Measurements from ENCODE around the gene MAPKAPK2.

The MAPKAPK2 gene

GRCh38 chr1:206714331-206715058 lies 29.8 kb downstream of the MAPKAPK2 start:
- FAIRE-seq (no peak), DNase-seq (ENCODE audit: insufficient read length, low spot score) (no peak)
- TF ChIP-seq CTCF (IDR thresholded peaks at IDR 0.05; ENCODE audit: insufficient read depth, missing control alignments), result no peak

- no peak for FAIRE-seq
- no peak for DNase-seq (ENCODE audit: insufficient read length, low spot score)
Measured at GRCh38 chr1:206715120-206715519, 30.4 kb downstream of the MAPKAPK2 start.

GRCh38 chr1:206715552-206716158 lies 30.9 kb downstream of the MAPKAPK2 start:
- FAIRE-seq, result no peak
- no peak for DNase-seq (ENCODE audit: insufficient read length, low spot score)
- no peak for TF ChIP-seq CTCF (IDR thresholded peaks at IDR 0.05; ENCODE audit: insufficient read depth, missing control alignments)

More at GRCh38 chr1:206715120-206715519, 30.4 kb downstream of the MAPKAPK2 start:
- TF ChIP-seq CTCF (IDR thresholded peaks at IDR 0.05; ENCODE audit: insufficient read depth, missing control alignments), result no peak

- FAIRE-seq (no peak), DNase-seq (ENCODE audit: insufficient read length, low spot score) (no peak)
- TF ChIP-seq CTCF (IDR thresholded peaks at IDR 0.05; ENCODE audit: insufficient read depth, missing control alignments), result no peak
Measured at GRCh38 chr1:206716159-206716869, 31.6 kb downstream of the MAPKAPK2 start.

GRCh38 chr1:206716870-206717673 lies 32.4 kb downstream of the MAPKAPK2 start:
- no peak for DNase-seq (ENCODE audit: insufficient read length, low spot score)
- FAIRE-seq, result no peak
- TF ChIP-seq CTCF (IDR thresholded peaks at IDR 0.05; ENCODE audit: insufficient read depth, missing control alignments), result no peak

GRCh38 chr1:206717674-206717989 lies 32.9 kb downstream of the MAPKAPK2 start:
- DNase-seq (ENCODE audit: insufficient read length, low spot score) (no peak), FAIRE-seq (no peak)
- TF ChIP-seq CTCF (IDR thresholded peaks at IDR 0.05; ENCODE audit: insufficient read depth, missing control alignments), result no peak

Data from D721Med (cell line).